ENCODE data around the gene MYH2.

GRCh38 chr17:10492004-10492403, 57.5 kb downstream of the MYH2 start:
- TF ChIP-seq, protein P1, sequence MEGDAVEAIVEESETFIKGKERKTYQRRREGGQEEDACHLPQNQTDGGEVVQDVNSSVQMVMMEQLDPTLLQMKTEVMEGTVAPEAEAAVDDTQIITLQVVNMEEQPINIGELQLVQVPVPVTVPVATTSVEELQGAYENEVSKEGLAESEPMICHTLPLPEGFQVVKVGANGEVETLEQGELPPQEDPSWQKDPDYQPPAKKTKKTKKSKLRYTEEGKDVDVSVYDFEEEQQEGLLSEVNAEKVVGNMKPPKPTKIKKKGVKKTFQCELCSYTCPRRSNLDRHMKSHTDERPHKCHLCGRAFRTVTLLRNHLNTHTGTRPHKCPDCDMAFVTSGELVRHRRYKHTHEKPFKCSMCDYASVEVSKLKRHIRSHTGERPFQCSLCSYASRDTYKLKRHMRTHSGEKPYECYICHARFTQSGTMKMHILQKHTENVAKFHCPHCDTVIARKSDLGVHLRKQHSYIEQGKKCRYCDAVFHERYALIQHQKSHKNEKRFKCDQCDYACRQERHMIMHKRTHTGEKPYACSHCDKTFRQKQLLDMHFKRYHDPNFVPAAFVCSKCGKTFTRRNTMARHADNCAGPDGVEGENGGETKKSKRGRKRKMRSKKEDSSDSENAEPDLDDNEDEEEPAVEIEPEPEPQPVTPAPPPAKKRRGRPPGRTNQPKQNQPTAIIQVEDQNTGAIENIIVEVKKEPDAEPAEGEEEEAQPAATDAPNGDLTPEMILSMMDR (IDR thresholded peaks at IDR 0.05; ENCODE audit: low read depth, low read length) = no peak
- no peak for TF ChIP-seq EZH2phosphoT487 (IDR thresholded peaks at IDR 0.05; ENCODE audit: low read depth)
